Body of pancreas (tissue), 4 donors: Measurements from ENCODE around the gene CLCF1.

ENCODE experiments used
- CTCF ChIP-seq, 7 experiments: fragments of 450-650 bp in 4 of 7; fragments of 200-600 bp in 3 of 7; sonication (generic) in 3 of 7; IDR thresholded peaks; one replicate each; pipeline ENCODE4 v1.5.1; 2016 to 2019; ENCODE audit warnings: antibody characterized with exemption in 7 of 7
- POLR2A ChIP-seq, 3 donors: fragments of 450-650 bp; IDR thresholded peaks; one replicate each; pipeline ENCODE4 v1.6.1; 2016; ENCODE audit warnings: antibody characterized with exemption in 3 of 3, mild to moderate bottlenecking in 2 of 3

- TF ChIP-seq CTCF (IDR thresholded peaks at IDR 0.05) (no peak), POLR2A (IDR thresholded peaks at IDR 0.05) (no peak)
Observed at GRCh38 chr11:67369275-67369674, 4.1 kb downstream of the CLCF1 start.
